Fibroblast of lung (primary cell): ENCODE measurements around the gene TFPI2.

Source experiments
- EZH2 ChIP-seq: IDR thresholded peaks from 2 replicates; pipeline ENCODE4 v1.5.1; 2012; ENCODE audit warnings: low read length, control low read depth, mild to moderate bottlenecking; ENCODE audit errors: missing control alignments
- TF ChIP-seq, protein P1 (sequence below), 2 donors: IDR thresholded peaks in 1 of 2; conservative IDR thresholded peaks in 1 of 2; 1 replicate in 1 of 2; 2 replicates in 1 of 2; pipeline ENCODE4 v1.5.1; 2011 to 2012; ENCODE audit warnings: low read length in 2 of 2, control low read depth in 1 of 2, inconsistent platforms in 1 of 2, low read depth in 1 of 2, mild to moderate bottlenecking in 1 of 2

DNA sequence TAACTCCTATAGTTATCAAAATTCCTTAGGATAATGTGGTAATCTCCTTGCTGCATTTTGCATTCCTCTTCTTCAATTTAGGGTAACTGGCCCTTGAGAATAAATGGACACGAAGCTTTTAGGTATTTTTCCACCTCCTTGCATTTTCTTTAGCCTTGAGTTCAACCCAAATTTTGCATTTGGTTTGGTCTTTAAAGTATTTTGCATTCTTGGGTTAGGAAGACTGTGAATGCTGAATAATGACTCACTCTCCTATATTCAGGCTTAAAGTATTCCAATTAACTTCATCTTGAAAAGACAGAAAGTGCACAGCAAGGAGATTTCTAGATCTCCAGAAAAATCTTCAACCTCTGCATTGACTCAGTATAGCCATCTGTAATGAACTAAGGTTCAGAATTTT is 47.3 kb downstream of the TFPI2 start:
- TF ChIP-seq, protein P1, sequence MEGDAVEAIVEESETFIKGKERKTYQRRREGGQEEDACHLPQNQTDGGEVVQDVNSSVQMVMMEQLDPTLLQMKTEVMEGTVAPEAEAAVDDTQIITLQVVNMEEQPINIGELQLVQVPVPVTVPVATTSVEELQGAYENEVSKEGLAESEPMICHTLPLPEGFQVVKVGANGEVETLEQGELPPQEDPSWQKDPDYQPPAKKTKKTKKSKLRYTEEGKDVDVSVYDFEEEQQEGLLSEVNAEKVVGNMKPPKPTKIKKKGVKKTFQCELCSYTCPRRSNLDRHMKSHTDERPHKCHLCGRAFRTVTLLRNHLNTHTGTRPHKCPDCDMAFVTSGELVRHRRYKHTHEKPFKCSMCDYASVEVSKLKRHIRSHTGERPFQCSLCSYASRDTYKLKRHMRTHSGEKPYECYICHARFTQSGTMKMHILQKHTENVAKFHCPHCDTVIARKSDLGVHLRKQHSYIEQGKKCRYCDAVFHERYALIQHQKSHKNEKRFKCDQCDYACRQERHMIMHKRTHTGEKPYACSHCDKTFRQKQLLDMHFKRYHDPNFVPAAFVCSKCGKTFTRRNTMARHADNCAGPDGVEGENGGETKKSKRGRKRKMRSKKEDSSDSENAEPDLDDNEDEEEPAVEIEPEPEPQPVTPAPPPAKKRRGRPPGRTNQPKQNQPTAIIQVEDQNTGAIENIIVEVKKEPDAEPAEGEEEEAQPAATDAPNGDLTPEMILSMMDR (conservative IDR thresholded peaks at IDR 0.05 in 1 of 2, IDR thresholded peaks at IDR 0.05 in 1 of 2; ENCODE audit: low read depth in 1 of 2, low read length in 2 of 2) = no peak
- no peak for TF ChIP-seq EZH2
